ENCODE data around the gene ZNF462.
A peak's percentile ranks its signal among the peaks of the same experiment; 100 is the strongest.

ZNF462 gene

DNA sequence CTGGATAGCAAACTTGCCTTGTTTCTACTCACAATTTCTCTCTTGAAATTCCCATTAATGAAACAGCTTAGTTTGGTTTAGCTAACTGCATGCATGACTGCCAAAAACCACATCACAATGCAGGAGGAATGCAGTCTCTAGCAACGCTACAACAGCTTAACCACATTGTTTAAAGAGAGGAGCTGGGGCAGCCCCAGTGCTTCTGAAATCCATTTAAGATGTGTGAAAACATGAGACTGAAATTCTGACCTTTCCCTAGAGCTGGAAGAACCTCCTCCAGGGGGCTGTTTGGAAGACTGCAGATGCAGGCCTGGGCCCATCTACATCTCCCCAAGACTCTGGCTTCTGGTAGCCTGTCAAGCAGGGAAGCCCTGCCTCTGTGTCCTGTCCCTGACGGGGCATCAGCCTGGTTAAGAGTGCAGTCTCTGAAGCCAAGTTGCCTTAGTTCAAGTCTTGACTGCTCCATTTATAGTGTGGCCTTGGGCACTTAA lies 157.1 kb downstream of the ZNF462 start:
- DNase-seq: no peak

DNA sequence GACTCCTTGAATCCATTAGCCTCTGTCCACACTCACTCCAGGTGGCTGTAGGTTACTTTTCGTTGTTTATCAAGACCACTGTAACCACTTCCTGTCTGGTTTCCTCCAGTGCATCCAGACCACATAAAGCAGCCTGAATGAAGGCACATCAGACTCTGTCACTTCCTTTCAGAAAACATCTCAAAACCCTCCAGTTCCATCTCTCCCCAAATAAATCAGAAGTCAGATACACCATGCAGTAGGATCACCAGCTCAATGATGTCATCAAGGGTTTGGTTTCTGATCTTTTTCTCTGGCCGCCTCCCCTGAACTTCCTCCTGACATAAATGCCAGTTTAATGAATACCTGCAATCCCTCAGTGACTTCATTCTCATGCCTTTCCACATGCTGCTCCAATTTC lies 161.2 kb downstream of the ZNF462 start:
- no peak for DNase-seq

DNA sequence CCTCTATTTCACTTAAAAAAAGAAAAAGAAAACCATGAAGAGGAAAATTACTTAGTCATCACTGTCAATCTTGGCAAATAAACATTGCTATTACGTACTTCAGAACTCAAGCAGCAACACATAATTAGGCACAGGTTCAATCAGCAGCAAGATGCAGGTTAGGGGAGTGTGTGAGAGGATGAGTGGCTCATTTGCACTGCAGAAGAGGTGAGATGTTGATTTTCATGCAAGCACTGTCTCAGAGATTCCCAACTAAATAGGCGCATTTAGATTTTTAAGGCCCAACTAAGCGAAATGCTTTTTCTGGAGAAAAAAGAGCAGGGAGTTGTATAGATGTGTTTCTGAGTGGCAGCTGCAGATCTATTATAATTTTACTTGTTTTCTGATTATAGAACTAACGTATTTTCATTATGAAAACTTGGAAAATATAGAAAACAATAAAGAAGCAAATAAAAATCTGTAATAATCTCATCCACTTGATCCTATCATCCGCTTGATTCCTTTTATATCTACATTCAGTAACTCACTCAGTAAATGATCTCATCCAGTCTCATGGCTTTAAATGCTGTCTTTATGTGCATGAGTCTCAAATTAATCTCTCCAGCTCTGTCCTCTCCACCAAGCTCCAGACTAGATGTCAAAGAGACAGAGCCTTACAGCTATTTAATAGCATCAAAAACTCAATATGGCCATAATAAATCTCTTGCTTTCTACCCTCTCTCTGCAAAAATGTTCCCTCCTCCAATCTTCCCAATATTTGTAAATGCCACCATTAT lies 162.5 kb downstream of the ZNF462 start:
- DNase-seq: no peak

DNA sequence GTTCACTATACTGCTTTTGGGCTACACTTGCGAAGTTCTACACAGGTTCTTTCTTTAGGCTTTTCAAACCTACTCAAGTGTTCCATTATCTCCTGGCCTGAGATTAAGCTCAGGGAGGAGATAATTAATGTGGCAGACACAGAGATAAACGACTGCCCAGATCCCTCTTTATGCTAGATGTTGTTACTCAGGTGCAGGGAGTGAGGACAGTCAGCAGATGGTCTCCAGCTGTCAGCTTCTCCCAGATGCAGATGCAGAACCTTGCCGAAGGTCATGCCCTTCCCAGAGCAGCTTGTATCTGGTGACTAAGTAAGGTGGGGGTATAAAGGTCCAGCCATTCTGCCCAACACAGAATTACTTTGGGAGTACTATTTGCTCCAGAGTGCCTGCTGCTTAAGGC lies 166.2 kb downstream of the ZNF462 start:
- no peak for DNase-seq

DNA sequence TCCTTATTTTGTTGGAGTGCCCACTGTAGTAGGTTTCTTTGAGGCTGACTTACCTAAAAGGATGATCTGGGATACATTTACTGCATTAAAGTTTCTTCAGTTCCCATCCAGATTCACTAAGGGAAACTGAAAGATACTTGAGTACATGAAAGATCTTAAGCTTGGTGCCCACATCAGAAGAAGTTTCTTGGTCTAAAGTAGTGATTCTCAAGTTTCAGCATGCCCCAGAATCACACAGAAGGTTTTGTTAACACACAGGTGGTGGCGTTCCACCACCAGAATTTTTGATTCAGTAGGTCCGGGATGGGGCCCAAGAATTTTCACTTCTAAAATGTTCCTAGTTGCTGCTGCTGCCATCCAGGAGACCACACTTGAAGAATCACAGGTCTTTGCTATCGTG lies 171.0 kb downstream of the ZNF462 start:
- no peak for DNase-seq

DNA sequence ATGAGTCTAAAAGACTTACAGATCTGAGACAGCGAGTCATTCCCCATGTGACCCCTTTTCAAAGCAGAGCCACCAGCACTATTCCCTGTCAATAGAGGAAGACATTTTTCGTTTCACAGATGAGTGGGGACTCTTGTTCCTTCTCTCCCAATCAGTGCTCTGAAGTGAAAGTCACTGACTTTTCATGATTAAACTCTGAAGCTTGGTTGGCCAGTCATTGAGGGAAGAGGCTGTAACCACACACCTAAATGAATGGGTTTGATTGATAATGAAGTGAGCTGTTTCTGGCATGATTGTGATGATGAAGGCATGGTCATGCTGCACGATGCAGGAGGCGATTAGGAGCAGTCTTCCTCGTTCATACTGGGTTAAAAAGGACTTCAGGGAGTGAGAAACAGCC lies 171.9 kb downstream of the ZNF462 start:
- no peak for DNase-seq

DNA sequence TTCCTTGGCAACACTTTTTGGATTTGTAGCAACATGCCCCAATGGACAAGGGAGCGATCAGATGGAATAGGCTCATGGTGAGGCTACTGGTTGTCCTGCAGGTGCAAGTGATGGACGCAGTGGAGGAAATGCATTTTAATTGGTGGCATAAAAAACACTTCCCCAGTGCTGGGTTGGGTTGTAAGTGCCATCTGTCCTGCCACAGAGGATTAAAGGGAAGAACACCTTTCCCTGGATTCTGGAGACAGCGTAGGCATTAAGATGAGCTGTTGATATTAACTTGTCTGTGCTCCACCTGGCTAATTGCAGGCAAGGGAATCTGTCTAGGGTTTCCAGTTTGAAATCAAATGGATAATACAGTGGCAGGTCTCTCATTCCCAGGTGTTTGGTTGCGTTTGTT lies 173.4 kb downstream of the ZNF462 start:
- no peak for DNase-seq

DNA sequence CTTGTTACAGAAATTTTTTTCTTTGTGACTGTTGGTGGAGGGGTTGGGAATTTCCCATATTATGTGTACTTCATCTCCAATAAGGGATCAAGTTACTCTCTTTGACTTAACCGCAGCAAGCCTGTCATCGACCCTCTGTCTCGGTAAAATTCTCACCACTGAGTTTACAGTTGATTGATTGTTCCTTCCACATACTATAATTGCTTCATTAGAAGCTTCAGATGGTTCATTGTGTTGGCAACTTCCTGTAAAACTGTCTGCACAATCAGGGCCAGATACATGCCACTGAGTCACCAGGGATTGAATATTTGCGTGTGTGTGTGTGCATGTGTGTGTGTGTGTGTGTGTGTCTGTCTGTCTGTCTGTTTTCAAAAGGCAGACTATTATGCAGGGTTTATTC lies 176.6 kb downstream of the ZNF462 start:
- no peak for DNase-seq

DNA sequence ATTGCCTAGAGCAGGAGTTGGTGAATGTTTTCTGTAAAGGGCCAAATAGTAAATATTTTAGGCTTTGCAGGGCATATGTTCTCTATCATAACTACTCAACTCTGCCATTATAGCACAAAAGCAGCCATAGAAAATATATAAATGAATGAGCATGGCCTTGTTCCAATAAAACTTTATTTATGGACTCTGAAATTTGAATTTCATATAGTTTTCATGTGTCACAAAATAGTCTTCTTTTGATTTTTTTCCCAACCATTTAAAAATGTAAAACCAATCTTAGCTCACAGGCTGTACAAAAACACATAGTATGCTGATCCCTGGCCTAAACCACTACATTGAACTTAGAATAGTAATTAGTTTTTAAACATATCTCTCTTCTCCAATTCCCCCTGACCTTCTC lies 179.6 kb downstream of the ZNF462 start:
- no peak for DNase-seq

DNA sequence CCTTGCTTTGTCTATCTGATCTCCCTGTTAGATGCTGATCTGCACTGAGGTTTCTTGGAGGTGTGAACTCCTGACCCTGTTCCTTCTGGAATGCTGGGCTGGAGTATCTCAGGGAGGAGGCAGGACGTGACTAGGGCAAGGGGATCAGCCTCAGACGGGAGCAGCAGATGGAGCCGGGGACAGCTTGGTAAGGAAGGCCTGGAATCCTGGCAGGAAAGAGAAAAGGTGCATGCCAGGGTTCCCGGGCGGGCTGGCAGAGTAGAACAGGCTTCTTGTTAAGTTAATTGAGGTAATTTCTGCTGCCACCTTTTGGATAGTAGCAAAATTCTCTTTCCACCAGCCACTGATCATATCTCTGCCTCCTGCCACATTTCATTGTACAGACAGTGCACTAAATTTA lies 180.9 kb downstream of the ZNF462 start:
- DNase-seq: peak; percentile 1

DNA sequence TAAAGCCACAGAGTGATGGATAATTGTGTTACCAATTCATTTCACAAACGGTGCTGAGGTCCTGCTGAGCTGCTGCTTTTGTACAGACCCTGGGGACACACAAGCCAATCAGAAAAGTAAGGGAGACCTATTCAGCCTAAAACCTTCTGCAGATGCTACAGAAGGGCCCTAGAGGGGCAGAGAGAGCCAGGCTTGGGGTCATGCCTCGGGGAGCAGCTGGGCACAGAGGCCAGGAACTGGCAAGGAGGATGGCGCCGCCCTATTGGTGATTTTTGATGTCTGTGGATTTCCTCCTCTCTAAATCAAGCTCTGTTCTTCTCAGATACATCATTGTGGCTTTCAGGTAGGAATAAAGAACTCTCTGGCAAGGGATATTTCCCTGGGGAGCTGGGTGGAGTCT lies 181.9 kb downstream of the ZNF462 start:
- DNase-seq: peak; percentile 4

DNA sequence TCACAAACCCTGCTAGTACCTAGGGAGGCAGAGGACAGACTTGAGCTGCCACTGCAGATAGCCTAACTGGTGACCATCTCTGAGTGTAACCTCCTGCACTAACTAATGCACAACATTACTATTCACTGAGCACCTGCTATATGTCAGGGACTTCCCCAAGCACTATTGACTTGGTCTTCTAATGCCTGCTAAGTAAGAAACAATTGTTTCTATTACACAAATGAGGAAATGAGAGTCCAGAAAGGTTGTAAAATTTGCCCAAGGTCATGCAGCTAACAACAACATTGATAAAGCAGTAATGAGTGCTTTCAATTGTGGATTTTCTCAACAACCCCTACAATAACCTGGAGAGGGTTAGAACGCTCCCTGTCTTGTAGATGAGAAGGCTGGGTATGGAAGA lies 183.7 kb downstream of the ZNF462 start:
- no peak for DNase-seq

DNA sequence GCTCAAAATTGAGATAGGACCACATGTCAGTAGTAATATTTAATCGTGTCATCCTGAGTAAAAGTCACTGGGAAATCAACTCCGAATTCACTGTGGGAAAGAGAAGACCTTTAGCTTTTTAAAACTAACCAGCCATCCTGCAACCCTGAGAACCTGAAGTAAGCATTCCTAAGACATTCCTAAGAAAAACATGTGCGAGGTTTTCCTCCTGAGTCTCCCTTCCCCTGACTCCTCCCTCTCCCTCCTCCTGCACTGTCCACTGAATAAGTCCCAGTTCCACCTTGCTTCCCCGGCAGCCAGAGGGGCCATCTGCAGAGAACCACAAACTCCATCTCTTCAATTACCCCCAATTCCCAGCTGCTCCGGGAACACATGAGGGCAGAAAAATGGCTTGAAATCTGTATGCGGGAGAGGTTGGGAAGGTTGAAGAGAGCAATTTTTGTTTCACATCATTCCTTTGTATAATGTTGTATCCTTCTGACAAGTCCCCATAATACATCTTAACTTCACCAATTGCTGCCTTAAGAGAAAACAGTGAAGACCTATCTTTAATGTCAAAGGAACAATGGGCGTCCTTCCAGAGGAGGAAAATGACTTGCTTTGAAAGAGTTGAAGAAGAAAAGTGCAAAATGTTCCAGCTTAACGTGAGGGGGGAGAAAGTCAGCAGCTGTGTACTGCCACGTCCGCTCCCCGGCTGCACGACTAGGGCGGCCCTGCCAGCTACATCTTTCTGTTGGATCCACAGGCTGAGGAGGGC lies 186.3 kb downstream of the ZNF462 start:
- DNase-seq: no peak

DNA sequence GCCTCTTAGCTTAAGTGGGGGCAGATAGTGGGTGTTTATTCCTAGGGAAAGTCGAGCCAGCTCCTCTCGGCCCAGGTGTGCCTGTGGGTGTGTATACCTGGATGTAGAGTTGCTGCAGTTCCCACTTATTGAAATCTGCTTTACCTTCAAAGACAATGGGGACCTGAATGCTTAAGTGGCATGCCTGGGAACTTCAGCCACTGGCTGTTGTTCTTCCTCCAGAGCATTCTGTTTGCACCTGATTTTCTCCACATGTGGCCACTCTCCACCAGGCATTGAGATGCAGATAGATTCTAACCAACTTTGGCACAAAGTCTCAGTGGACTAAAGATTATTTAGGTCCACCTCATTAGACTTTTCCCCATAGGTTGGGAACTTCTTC lies 186.8 kb downstream of the ZNF462 start:
- no peak for DNase-seq

DNA sequence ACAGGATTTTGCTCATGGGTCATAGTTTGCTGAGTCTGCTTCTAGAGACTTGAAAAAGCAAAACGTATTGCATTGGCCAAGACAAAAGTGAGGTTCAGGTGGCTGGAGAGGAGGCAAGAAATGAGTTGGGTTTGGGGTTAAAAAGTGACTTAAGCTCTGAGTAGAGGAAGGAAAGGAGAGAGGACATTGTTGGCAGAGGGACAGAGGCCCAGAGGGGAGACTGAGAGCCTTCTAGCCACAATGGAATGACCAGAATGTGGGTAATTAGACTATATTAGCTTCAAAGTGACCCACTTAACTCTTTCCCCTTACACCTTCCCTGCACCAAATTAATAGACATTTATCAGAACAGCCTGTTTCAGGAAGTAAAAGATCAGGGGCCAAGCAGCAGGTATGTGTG lies 188.4 kb downstream of the ZNF462 start:
- DNase-seq: no peak

DNA sequence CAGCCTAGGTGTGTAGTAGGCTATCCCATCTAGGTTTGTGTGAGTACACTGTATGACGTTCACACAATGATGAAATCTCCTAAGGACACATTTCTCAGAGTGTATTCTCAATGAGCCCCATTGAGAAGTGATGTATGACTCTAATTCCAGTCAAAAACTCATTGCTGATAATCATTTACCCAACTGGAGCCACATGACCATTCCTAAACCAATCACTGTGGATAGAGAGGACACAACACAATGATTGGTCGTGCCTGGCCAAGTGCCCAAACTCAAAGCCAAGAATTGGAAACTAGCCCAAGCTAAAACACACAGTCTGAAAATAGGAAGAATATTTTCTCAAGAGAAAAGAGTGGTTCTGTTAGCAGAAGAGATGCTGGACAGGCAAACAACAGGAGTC lies 191.2 kb downstream of the ZNF462 start:
- no peak for DNase-seq

DNA sequence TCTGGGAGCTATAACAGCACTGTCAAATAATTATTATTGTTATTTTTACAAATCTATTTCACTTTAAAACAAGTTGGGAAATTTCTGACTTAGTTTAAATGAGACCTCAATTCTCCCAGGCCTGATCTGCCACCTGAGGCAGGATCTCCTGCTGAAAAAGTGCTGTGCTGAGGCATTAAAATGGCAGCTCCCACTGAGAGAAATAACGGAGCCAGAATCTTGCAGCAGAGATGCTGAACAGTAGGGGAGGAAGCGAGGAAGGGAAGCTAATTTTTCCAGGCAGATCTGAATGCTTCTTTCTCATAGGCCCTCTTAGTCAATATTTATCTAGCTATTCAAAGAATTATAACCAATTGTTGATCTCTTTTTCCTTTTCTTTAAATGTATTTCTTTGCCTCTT lies 196.3 kb downstream of the ZNF462 start:
- DNase-seq: no peak

DNA sequence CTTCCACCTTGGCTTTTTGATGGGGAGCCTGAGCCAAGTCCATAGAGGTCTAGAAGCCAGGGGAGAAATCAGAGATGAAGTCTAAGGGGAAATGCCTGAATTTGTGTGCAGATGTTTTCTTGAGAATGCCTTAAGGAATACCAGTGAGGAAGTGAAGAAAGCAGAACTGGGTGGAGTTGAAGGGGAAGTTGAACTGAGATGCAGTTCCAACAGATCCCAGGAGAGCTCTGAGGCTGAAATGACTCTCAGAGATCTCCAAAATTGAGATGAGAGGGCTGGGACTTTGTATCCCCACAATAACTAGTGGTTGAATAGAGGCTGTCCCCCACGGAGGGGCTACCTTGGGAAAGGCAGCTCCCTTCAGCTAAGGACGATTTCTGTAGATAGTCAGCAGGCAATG lies 197.1 kb downstream of the ZNF462 start:
- DNase-seq: no peak

All from NCI-H1694 (cell line).